ENCODE data around the gene CNTNAP3B. TPM values are rescaled to one million over a fixed set of nuclear protein-coding genes. Genes with fewer than 3 reads are reported as not detected.
"Not testable (repeated sequence)": the region's sequence is repeated elsewhere in the genome, so short reads cannot be mapped to it uniquely, and the experiment has no call there.

Gene CNTNAP3B
- total RNA-seq (80.4 and 82.9 TPM in 2 replicates), polyA plus RNA-seq (29.8 and 32.4 TPM in 2 replicates), polyA minus RNA-seq (95.9 and 96.0 TPM in 2 replicates), Bru-seq, nascent RNA (percentile 90 among the genes with signal in this experiment), BruChase-seq, experiment 1, labeled RNA remaining after a 6-hour chase (percentile 64 among the genes with signal in this experiment), BruChase-seq, experiment 2, labeled RNA remaining after a 2-hour chase (percentile 73 among the genes with signal in this experiment)
- 18.3 and 20.8 TPM in 2 replicates for polyA plus RNA-seq (2011; cell fraction: cytosol; rRNA removed)
- polyA plus RNA-seq (2011; cell fraction: nucleus; rRNA removed): 186 and 221 TPM in 2 replicates
- 32.5 and 32.8 TPM in 2 replicates for polyA plus RNA-seq (2012)
- not detected for polyA minus RNA-seq (2011; cell fraction: cytosol; rRNA and poly(A)+ RNA removed)
- polyA minus RNA-seq (2011; cell fraction: nucleus; rRNA and poly(A)+ RNA removed): 294 and 318 TPM in 2 replicates
- long read RNA-seq, partial matches to known transcripts: 16 of 67 reads
- long read RNA-seq, other reads (novel, unspliced or antisense): 51 of 67 reads

DNA sequence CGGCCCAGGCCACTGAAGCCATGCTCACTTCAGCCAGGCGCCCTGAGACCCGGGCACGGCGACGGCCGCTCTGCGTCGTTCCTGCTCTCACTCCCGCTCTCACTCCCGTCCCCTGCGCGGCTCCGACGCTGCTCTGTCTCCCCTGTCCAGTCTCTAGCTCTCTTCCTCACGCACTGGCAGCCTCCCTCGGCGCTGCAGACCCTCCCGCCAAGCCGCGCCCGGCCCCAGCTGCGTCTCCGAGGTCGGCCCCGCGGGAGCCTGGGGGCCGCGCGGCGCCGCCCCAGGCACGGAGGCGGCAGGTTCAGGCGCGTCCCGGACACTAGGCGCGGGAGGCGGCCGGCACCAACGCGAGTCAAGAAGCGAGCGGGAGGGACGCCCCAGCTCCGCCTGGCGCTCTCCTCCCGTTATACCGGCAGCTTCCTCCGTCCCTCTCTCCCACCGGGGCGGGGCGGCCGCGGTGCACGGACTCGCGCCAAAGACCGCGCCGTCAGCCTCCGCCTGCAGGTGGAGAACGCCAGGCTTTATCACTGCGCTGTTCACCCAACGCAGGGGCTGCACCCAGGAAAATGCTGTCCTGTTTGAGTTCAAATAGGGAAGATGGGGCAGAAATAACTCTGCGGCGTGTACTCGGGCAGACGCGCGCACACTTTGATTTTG is at the start of gene CNTNAP3B:
TSS of gene CNTNAP3B (minus strand) at position 354 of the 657 bp plus-strand sequence. CDS start at position 22, 332 bp downstream.
- FAIRE-seq; dilution Hi-C loops (cut with MboI; ENCODE audit: extremely low pct_ligation_motif_present, low sequenced_read_pairs); CTCF ChIA-PET; H3K9me1 ChIP-seq (replicated peaks; ENCODE audit: control insufficient read depth, extremely low read depth, insufficient read depth, low read length); H3K36me3 ChIP-seq (ENCODE audit: control insufficient read depth in 2 of 2, extremely low read depth in 1 of 2, insufficient read depth in 2 of 2, low read length in 2 of 2); POLR2A ChIA-PET; H3K27ac ChIP-seq (ENCODE audit: insufficient read depth, low read depth, low read length); H3K27me3 ChIP-seq (ENCODE audit: control insufficient read depth in 2 of 2, insufficient read depth in 2 of 2, low read length in 2 of 2); H3K9me3 ChIP-seq (replicated peaks; ENCODE audit: control insufficient read depth, insufficient read depth, low read length); H3K9ac ChIP-seq (replicated peaks; ENCODE audit: extremely low read depth, insufficient read depth, low read length); BruUV-seq (replicated peaks); H2AFZ ChIP-seq (ENCODE audit: low read depth, low read length); H3K4me1 ChIP-seq (ENCODE audit: control insufficient read depth, extremely low read depth, insufficient read depth, low read length); H3K79me2 ChIP-seq (ENCODE audit: control insufficient read depth, insufficient read depth, low read length); H4K20me1 ChIP-seq (replicated peaks; ENCODE audit: control insufficient read depth, extremely low read depth, insufficient read depth, low read length); intact Hi-C loops (cut with micrococcal nuclease): not testable (repeated sequence)
- Histone ChIP-seq H3K4me2 (ENCODE audit: insufficient read depth, low read length) (peak within 1 kb of the TSS; percentile 80), H3K4me3 (replicated peaks in 1 of 3; ENCODE audit: insufficient read depth in 1 of 3, low read depth in 1 of 3, low read length in 3 of 3) (peak within 1 kb of the TSS; percentile 43 to 53 (median 52))
- DNase-seq (ENCODE audit: low read depth, low spot score): peak; percentile 43

DNA sequence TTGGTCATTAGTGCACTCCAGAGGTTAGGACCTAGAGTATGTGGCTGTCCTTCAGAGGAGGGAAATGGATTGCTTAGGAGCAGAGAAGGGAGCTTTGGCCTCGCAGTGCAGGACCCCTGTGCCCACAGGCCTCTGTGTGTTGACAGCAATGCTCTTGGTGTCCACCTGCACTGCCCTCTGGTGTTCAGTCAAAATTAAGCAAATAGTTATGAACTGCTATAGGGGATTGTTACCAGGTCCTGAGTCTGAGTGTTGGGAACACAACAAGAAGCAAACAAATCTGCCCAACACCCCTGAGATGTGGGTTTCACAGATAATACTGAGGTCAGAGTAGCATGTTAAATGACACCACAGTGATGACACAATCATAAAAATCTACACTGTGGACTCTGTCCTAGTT is 31.1 kb upstream of the CNTNAP3B start:
- H3K9me3 ChIP-seq (replicated peaks; ENCODE audit: control insufficient read depth, insufficient read depth, low read length); H3K4me1 ChIP-seq (ENCODE audit: control insufficient read depth, extremely low read depth, insufficient read depth, low read length); H3K27me3 ChIP-seq (ENCODE audit: control insufficient read depth in 2 of 2, insufficient read depth in 2 of 2, low read length in 2 of 2); H3K9ac ChIP-seq (replicated peaks; ENCODE audit: extremely low read depth, insufficient read depth, low read length); BruUV-seq (replicated peaks); dilution Hi-C loops (cut with MboI; ENCODE audit: extremely low pct_ligation_motif_present, low sequenced_read_pairs); H3K4me2 ChIP-seq (ENCODE audit: insufficient read depth, low read length); FAIRE-seq; H3K9me1 ChIP-seq (replicated peaks; ENCODE audit: control insufficient read depth, extremely low read depth, insufficient read depth, low read length); intact Hi-C loops (cut with micrococcal nuclease); H3K4me3 ChIP-seq (replicated peaks in 1 of 3; ENCODE audit: insufficient read depth in 1 of 3, low read depth in 1 of 3, low read length in 3 of 3); POLR2A ChIA-PET; H4K20me1 ChIP-seq (replicated peaks; ENCODE audit: control insufficient read depth, extremely low read depth, insufficient read depth, low read length); H3K36me3 ChIP-seq (ENCODE audit: control insufficient read depth in 2 of 2, extremely low read depth in 1 of 2, insufficient read depth in 2 of 2, low read length in 2 of 2); CTCF ChIA-PET; H3K79me2 ChIP-seq (ENCODE audit: control insufficient read depth, insufficient read depth, low read length); H3K27ac ChIP-seq (ENCODE audit: insufficient read depth, low read depth, low read length); H2AFZ ChIP-seq (ENCODE audit: low read depth, low read length): not testable (repeated sequence)
- DNase-seq (ENCODE audit: low read depth, low spot score): peak; percentile 49
- TF ChIP-seq, protein P1, sequence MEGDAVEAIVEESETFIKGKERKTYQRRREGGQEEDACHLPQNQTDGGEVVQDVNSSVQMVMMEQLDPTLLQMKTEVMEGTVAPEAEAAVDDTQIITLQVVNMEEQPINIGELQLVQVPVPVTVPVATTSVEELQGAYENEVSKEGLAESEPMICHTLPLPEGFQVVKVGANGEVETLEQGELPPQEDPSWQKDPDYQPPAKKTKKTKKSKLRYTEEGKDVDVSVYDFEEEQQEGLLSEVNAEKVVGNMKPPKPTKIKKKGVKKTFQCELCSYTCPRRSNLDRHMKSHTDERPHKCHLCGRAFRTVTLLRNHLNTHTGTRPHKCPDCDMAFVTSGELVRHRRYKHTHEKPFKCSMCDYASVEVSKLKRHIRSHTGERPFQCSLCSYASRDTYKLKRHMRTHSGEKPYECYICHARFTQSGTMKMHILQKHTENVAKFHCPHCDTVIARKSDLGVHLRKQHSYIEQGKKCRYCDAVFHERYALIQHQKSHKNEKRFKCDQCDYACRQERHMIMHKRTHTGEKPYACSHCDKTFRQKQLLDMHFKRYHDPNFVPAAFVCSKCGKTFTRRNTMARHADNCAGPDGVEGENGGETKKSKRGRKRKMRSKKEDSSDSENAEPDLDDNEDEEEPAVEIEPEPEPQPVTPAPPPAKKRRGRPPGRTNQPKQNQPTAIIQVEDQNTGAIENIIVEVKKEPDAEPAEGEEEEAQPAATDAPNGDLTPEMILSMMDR (IDR thresholded peaks at IDR 0.05; ENCODE audit: extremely low read depth in 1 of 2, insufficient read depth in 1 of 2, low read depth in 1 of 2, low read length in 2 of 2): peak; percentile 20 to 31
